GM21723 (cell line): Measurements from ENCODE around the gene RGS6.

ENCODE experiments used
- ATAC-seq: cut with Tn5 transposase; IDR thresholded peaks from one replicate; pipeline ENCODE4 v1.9.1; 2021; ENCODE audit warnings: mild to moderate bottlenecking, moderate library complexity; ENCODE audit not compliant: unreplicated experiment

RGS6 gene

DNA sequence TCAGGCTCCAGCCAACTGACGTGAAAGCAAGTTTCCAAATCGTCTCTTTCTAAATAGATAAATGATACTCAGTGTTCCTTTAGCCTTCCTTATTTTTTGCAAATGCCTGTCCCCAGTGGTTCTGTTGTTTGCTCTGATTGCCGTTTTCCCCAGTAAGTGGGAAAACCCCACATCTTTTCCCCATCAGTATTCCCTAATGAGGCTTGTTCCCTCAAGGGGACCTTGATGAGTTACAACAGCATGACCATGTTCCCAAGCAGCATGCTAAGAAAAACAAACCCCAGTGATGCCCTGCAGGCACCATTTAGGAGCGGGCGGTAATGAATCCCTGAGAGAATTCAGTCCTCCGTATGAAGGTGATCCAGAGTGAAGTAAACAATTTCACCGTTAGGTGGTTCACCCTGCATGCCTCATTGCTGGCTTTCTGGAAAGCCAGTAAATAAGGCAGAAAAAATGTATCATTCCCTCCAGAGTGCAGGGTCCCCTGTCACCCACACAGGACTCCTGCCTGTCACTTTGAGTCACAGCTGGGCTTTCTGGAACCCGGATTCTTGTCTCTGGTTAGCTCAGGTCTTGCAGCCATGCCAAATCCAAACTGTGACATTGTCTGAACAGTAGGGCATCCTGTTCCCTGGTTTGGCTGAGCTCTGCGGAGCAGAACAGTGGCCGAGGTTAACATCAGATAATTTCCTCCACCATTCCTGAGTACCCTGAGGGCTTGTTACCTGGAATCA, 222.6 kb downstream of the RGS6 start:
- ATAC-seq: no peak

DNA sequence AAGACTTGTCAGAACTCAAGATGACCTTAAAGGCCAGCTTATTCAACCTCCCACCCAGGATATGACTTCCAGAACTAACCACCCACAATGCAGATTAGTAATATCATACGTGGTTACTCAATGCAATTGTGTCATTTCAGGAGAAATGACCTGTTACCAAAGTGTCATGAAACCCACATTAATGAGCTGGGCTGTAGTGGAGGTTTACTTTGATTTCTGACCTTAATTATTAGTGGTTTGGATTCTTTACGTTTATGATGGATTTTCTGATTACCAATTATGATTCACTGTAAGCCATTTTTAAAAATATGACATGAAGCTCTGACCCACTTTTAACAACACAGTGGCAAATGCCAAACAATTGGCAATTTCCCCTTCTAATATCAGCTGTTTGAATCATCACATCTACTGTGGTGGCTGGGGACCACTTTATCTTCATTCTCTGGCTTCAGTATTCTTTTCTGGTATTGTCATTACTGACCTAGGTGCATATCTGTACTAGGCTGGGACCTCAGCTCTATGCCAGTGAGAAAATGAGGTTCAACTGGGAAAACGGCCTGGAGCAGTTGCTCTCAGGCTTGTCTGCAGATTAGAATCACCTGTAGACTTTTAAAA, 223.3 kb downstream of the RGS6 start:
- ATAC-seq: no peak

DNA sequence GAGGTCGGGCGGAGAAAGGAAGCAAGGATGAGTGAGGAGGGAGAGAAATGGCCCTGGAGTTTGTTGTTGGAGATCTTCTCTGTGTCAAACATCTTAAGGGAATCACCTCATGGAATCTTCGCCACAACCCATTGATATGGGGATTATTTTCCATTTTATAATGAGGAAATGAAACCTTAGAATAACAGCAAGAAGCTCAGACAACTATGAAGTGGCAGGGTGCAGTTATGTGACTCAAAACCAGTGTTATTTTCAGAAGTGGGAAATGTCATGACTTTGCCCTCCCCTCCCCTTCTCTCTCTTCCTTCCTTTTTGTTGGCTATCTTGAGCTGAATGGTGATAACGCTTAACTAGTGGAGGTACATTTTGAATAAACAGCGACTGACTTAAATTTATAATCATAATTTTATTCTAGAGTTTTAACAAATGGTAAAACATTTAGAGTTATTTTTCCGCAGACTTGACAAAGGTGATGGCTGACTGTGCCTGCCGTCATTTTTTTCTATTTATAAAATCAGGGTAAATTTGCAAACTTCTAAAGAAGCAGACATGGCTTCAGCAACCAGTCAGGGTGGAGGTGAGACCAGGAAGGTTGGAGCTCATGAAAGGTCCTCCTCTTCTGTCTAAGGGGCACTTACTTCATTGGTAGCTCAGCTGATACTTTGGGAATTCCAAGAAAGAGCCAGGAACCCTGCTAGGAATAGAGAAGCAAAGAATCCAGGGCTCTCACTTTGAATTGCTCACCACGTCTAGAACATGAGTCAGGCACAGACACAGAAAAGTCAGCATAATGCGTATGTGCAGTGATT, 232.4 kb downstream of the RGS6 start:
- no peak for ATAC-seq

DNA sequence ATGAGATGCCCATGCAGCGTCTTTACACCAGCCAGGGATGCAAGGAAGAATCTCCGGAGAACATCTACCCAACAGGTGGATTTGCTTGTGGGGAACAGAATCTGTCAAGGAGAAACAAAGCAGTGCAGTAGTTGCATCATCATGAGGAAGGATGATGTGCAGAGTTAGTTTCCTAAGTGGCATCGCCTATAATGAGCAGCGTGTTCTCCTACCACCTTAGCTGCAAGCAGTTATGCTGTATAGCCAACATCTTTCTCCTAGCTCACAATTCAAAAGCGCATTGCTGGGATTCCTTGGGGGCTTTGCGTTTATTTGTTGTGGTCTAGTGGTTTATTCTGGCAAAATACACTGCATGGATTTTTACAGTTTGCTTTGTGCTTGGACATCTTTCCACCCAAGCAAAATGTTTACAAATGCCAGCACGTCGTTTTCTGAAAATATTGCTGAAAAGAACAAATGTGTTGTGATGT, 233.0 kb downstream of the RGS6 start:
- no peak for ATAC-seq

DNA sequence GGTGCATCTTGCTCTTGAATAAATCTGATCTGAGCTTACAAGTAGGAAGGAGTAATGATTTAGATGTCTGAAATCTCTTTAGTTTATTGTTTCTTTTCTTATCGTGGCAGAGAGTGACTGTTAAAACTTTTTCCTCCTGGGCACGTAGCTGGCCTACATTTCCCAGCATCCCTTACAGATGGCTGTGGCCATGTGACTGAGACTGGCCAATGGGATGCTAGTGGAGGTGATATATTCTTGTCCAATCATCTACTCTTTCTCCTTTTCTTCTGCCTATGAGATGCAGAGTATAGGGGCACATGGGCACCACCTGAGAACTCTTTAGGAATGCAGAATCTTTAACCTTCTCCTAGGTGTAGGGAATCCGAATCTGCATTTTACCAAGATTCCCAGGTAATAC, 237.3 kb downstream of the RGS6 start:
- ATAC-seq: no peak

DNA sequence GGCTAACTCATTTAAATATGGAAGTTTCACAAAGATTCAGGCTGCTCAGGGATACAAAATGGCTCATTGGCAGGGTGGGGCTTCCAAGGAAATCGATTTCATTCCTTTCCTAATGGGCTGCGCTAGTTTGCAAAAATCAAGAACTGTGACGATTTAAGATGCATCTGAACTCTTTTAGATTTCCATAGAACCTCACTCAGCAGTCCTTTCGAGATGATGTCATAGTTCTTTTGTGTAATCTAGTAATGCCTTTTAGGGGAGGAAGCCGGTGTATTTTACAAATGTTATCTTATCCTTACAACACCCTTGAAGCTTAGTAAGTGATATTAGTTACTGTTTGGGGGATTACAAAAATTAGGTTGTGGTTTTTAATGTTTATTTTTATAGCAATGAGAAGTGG, 239.8 kb downstream of the RGS6 start:
- ATAC-seq: no peak

DNA sequence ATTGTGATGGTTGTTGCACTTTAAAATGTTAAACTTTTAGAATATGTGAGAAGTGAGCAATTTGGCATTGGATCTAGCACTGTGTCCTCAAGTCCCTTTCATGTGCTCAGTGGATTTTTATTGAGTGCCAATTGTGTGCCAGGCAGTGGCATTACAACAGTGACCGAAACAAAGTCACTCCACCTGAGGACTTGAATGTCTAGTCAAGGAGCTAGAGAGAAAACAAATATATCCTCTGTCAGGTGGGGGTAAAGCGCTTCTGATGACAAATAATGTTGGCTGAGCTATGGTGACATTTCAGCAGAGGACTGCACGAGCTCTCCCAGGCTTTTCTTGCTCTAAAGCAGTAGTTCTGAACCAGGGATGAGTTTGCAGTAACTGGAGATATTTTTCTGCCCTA, 240.4 kb downstream of the RGS6 start:
- ATAC-seq: no peak

DNA sequence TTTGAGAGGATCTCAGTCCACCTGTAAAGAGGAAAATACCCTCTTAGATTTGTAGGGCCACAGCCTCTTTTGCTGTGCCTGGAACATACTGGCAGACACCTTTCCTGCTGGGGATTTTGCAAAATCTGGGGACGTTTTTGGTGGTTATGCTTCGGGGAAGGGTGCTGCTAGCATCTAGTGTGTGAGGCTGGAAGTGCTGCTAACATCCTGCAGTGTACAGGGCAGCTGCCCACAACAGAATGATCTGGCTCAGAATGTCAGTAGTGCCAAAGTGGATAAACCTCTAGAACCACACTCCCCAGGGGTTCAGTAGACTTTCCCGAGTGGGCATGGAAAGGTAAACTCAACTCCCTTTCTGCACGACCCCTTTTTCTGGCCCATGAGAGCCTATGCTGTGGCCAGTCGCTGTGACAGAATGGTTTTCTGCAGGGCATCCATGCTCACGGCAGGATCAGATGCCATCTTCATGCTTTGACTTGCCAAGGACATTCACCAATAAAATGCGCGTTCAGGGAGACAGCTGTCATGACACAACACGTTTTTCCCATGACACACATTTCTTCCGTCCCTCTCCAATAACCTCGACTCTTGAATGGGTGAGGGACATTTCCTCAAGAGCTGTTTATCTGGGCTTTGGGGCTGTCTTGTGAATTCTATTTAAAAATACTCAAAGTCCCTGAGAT, 240.9 kb downstream of the RGS6 start:
- no peak for ATAC-seq

DNA sequence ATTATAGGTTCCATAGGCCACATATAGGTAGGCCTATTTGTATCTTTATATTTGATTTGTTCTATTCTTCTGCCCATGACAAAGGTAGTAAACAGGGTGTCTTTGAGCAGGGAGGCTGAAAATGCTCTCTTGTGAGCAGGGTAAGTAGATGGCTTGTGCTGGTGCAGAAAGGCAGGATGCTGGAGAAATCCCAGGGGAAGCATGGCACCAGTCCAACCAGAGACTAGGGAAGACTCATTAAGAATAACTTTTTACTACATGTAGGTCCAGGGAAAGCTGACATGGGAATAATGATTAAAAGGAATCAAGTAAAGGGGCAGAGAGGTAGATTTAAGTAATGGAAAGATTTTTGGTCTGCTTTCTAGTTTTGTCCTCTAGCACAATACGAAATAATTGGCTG, 245.0 kb downstream of the RGS6 start:
- ATAC-seq: no peak

DNA sequence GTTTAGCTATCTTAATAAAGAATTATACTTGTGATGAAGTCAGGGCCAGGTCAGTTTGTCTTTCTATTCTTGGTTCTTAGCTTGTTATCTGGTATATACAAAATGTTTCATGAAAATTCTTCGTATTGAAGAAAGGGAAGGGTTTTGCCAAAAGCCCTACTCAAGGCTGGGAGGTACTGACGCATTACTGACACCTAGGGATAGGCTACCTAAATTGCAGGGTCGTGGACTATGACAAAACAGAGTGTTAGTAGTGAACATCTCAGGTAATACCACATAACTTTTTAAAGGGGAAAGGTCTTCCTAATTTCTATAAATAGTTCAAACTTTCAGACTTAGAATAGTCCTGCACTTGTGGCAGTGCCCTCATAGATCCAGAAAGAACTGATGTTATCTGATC, 246.3 kb downstream of the RGS6 start:
- ATAC-seq: no peak

DNA sequence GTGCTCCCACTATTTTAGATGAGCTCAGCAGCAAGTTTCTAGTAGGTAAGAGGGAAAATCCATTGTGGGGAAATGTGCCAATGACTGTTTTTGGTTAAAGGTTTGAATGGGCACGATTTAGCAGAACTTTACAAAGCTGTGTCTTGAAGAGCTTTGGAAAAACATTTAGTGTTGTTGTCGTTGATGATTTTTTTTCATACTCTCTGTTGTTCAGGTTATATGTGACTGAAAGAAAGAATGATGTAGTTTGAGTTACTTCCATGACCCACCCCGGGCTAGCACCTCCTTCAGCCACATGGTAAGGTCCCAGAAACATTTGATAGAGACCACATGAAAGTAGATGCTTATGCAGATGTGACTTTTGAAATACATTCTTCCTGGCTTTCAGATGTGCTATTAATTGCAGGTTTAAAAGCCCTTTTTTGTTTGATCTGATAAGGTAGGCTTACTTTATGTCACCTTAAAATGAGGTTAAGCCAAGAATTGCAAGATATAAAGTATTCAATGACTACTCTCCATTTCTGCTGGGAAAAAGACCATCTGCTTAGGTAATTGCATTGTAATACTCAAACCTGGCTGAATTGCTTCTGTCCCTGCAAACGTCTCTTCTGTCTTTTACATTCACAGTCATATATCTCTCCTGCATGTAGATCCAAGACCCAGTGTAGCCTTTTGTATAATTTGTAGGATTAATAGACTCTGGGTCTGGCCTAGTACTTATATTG, 250.6 kb downstream of the RGS6 start:
- no peak for ATAC-seq

DNA sequence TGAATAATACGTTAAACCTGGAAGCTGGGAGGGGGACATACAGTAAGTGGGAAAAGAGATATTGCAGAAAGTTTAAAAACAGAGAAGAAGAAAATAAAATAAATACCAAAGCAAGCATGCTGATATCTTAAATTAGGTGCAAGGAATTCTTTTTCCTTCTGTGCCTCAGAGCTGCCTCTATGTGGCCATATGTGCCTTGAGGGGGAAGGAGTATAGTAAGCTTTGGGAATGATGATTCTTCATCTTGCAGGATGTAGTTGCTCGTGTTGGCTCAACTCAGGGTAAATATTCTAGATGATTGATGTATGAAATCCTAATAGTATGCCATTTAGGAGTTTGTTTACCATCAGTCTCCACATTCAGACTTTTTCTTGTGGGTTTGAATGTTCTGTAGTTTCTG, 251.4 kb downstream of the RGS6 start:
- ATAC-seq: no peak

DNA sequence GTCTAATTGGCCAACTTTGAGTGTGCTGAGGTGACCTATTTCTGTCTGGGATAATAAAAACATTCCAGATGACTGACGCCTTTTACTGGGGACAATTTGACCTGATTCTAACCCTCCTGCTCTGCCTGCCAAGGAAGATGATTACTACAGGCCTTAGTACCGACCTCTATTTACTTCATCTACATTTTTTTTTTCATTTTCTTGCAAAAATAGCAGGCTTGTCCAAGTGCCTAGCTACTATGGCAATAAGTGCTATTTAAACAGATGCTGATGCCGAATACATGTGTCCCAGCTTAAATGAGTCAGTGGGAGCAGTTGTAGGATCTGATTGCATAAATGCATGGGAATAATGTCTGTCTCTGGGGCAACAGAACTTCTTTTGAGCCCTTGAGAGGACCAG, 254.3 kb downstream of the RGS6 start:
- no peak for ATAC-seq

DNA sequence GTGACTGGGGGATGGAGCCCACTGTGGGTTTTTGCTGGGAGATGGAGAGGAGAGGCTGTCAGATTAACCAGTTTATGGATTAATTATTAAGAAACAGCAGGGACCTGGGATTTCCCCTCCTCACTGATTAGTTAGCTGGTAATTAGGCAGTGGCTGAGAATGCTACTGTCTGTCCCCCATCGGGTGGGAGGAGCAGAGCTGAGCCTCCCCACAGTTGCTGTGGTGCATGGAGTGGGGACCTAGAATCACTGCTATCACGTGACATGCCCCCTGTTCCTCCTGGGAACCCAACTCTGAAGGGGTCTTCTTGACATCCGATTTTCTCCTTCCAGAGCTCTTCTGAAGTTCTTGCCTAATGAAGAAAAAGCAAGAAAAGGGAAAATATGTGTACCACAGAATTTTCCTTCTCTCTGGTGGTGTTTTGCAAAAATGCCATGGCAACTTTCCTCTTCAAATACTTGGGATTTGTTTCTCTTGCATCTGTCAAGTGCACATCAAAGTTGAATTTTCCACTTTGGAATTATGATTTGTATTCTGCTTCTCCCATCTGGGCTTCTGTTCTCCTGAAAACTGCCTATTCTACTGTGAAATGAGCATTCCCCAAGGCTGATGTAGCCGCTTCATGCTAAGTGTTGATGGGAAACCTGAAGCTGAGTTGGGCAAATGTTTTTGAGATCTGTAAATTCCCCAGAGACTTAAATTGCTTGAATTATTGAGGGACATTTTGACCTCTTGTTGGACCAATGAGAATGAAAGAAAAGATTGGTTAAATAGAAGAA, 264.2 kb downstream of the RGS6 start:
- ATAC-seq: no peak

DNA sequence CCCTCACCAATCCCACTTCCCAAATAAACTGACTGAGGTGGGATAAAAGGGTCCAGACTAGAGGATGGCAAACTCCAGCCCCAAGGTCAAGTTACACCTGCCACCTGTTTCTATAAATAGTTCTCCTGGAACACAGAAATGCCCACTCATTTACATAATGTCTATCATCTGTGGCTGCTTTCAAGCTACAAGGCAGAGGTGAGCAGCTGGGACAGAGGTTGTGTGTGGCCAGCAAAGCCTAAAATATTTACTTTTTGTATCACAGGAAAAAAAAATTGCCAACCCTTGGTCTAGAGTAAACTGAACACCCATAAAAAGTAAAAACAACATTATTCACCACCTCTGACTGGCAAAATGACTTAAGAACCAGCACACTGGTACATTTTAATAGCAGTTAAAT, 269.4 kb downstream of the RGS6 start:
- ATAC-seq: no peak

DNA sequence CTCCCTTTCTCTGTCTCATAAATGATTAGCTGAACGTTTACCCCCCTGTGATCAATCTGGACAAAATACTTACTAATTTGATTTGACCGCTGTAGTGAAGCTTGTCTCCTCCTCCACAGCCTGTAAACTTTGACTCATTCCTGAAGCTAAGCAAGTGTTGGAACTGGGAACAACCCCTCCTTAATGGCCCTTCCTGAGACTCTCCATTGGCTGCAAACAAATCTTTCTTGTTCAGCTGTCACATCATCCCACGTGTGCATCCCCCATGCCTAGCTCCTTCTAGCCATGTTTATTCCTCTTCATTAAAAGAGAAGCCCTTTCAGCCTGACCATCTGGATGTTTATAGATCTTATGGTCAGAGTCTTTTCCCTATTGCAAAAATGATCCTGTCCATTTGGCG, 281.2 kb downstream of the RGS6 start:
- ATAC-seq: no peak

DNA sequence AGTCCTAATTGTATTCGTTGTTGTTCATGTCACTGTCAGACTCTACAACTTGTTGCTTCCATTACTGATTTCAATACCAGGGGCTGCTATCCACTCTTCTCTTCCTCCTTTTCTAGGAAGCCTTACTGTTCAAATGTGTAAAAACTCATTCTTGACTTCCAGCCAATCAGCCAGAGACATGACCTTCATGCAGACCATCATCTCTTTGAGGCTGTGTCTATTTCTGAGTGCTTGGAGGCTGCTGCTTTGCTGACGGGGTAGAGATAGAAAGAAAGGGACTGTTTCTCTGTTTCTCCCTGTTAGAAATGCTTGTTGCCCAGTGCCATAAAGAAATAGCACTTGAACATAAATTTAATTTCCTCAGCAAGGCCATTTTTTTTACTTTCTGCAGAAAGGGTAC, 282.9 kb downstream of the RGS6 start:
- ATAC-seq: no peak

DNA sequence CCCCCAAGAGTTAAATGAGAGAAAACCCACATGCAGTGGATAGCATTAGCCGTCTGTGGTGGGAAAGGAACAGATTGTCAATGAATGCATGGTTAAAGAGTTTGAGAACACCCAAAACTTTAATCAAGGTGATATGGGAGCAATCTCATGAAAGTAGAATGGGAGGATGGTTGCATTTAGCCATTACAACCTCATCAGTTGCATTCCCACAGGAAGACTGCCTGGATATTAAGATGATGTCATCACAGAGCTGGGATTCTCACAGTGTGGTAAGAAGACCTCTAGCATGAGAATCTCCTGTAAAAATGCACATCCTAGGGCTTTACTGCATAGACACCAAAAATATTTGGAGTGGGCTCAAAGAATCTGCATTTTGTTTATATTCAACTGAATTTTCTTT, 284.9 kb downstream of the RGS6 start:
- ATAC-seq: no peak

DNA sequence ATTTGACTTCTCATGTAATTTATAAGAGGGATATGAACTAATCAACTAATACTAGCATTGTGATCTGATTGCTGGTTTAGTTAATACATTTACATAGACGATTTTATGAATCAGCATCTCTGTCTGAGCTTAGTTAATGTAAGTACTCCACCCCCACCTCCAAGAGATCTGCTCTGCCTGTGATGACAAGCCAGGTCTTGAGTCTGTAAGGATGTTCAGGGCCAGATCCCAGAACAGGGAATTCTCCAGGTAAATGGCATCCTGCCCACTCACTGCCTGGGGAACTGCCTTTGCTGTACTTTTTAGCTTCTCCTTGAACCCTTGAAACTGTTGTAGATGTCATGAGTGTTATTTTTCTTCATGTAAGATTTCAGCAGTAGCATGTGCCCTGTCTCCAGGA, 289.8 kb downstream of the RGS6 start:
- no peak for ATAC-seq

DNA sequence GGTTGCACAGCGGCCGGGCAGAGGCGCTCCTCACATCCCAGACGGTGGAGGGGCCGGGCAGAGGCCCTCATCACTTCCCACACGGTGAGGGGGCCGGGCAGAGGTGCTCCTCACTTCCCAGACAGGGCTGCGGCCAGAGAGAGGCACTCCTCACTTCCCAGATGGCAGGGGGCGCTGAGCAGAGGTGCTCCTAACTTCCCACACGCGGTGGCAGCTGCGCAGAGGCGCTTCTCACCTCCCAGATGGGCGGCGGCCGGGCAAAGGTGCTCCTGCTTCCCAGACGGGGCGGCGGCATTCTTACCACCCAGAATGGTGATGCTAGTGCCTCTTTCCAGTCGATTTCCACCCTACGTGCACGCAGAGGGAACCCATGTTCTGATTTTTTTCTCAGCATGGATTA, 304.4 kb downstream of the RGS6 start:
- no peak for ATAC-seq
